ENCODE data around the gene CEACAM6.
"Not testable (repeated sequence)": the region's sequence is repeated elsewhere in the genome, so short reads cannot be mapped to it uniquely, and the experiment has no call there.

Gene CEACAM6

GRCh38 chr19:41755328-41755913, at the start of gene CEACAM6:
Gene CEACAM6, plus strand, starts transcription at chr19:41755530. Its CDS starts 109 bp downstream, at chr19:41755639.
- no peak for DNase-seq (ENCODE audit: low read depth)

DNA sequence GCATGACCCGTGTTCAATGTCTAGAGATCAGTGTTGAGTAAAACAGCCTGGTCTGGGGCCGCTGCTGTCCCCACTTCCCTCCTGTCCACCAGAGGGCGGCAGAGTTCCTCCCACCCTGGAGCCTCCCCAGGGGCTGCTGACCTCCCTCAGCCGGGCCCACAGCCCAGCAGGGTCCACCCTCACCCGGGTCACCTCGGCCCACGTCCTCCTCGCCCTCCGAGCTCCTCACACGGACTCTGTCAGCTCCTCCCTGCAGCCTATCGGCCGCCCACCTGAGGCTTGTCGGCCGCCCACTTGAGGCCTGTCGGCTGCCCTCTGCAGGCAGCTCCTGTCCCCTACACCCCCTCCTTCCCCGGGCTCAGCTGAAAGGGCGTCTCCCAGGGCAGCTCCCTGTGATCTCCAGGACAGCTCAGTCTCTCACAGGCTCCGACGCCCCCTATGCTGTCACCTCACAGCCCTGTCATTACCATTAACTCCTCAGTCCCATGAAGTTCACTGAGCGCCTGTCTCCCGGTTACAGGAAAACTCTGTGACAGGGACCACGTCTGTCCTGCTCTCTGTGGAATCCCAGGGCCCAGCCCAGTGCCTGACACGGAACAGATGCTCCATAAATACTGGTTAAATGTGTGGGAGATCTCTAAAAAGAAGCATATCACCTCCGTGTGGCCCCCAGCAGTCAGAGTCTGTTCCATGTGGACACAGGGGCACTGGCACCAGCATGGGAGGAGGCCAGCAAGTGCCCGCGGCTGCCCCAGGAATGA, 48.4 kb upstream of the CEACAM6 start:
- peak; percentile 46 for DNase-seq (ENCODE audit: low read depth)

- no peak for DNase-seq (ENCODE audit: low read depth)
Observed at GRCh38 chr19:41707502-41707812, 47.9 kb upstream of the CEACAM6 start.

DNA sequence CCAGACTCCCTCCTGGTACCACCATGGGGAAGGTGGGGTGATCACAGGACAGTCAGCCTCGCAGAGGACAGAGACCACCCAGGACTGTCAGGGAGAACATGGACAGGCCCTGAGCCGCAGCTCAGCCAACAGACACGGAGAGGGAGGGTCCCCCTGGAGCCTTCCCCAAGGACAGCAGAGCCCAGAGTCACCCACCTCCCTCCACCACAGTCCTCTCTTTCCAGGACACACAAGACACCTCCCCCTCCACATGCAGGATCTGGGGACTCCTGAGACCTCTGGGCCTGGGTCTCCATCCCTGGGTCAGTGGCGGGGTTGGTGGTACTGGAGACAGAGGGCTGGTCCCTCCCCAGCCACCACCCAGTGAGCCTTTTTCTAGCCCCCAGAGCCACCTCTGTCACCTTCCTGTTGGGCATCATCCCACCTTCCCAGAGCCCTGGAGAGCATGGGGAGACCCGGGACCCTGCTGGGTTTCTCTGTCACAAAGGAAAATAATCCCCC, 47.4 kb upstream of the CEACAM6 start:
- DNase-seq (ENCODE audit: low read depth): no peak

- no peak for DNase-seq (ENCODE audit: low read depth)
Observed at GRCh38 chr19:41708481-41708880, 46.8 kb upstream of the CEACAM6 start, which contains the start of gene CEACAM5. Gene CEACAM5, plus strand, starts transcription at chr19:41708626. Its CDS starts 106 bp downstream, at chr19:41708732.

DNA sequence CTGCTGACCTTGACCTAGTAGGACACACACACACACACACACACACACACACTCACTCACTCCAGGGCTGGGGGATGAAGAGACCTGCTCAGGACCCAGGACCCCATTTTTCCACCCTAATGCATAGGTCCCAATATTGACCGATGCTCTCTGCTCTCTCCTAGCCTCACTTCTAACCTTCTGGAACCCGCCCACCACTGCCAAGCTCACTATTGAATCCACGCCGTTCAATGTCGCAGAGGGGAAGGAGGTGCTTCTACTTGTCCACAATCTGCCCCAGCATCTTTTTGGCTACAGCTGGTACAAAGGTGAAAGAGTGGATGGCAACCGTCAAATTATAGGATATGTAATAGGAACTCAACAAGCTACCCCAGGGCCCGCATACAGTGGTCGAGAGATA, 45.8 kb upstream of the CEACAM6 start:
- not testable (repeated sequence) for DNase-seq (ENCODE audit: low read depth)

- no peak for DNase-seq (ENCODE audit: low read depth)
Observed at GRCh38 chr19:41709951-41710645, 45.2 kb upstream of the CEACAM6 start.

DNA sequence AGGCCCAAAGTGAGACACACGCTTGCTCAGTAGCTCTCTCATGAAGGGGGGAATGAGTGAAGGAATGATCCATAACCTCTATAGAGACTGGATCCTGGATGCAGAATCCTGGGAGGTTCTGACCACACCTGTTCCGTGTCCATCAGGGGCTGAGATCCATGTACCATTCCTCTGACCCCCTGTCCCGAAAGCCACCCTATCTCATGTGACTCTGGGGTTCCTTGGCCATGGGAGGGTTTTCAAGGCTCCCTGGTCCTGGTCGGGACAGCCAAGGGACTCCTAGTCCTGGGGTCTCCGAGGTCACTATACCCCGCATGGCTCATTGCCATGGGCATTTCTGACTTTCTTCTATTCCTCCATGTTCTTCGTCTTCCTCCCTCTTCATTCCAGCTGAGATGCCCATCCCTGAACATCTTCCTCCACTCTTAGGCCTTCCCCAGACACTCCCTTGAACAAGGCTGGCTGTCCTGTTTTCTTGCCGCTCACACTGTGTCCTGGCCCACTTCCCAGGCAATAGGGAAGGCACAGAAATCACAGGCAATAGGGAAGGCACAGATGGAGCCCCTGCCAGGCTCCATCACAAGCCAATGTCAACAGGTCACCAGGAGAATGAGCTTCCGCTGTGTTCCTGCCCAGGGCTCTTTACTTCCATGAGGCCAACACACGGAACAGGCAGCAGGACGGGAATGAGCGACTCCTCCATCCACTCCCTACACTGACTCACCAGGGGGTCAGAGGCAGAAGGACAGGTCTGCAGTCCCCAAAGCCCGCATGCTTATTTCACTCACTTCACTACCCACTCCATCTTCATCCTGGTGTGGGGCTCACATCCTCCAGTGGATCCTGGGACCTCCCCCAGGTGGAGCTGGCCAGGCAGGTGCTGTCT, 43.7 kb upstream of the CEACAM6 start:
- no peak for DNase-seq (ENCODE audit: low read depth)

- no peak for DNase-seq (ENCODE audit: low read depth)
Observed at GRCh38 chr19:41714598-41714997, 40.7 kb upstream of the CEACAM6 start.

- no peak for DNase-seq (ENCODE audit: low read depth)
Observed at GRCh38 chr19:41718761-41719160, 36.6 kb upstream of the CEACAM6 start.

DNA sequence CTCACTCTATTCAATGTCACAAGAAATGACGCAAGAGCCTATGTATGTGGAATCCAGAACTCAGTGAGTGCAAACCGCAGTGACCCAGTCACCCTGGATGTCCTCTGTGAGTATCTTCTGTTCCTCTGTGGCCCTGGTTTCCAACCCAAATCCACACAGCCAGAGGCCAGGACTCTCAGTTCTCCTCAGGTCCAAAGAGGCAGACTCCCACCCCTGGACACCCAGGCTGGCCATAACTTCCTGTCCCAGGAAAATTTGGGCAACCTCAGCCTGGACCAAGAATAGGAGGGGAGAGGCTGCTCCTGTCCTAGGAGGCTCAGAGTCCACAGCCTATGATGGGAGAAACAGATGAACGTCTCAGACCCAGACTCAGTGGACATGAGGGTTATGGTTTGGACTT, 35.2 kb upstream of the CEACAM6 start:
- DNase-seq (ENCODE audit: low read depth): no peak

- DNase-seq (ENCODE audit: low read depth): no peak
Observed at GRCh38 chr19:41726493-41726892, 28.8 kb upstream of the CEACAM6 start.

GRCh38 chr19:41734156-41734555, 21.2 kb upstream of the CEACAM6 start:
- no peak for DNase-seq (ENCODE audit: low read depth)

- DNase-seq (ENCODE audit: low read depth): no peak
Observed at GRCh38 chr19:41734585-41734984, 20.7 kb upstream of the CEACAM6 start.

GRCh38 chr19:41735071-41735600, 20.2 kb upstream of the CEACAM6 start:
- DNase-seq (ENCODE audit: low read depth): no peak

DNA sequence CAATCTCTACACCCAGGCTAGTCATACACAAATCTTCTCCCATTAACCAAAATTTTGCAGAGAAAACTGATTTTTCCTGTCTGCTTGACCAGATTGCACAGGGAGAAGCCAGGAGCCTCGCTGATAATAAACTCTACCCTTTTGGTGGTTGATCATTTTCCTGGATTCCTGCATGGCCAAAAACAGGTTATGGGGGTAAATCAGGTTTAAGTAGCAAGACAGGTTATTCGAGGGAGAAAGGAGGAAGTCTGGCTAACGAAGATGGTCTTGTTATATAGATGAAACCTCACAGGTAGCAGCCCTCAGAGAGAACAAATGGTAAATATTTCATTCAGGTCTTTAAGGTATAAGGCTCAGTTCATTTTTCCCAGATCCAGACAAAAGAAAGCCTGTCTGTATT, 16.0 kb upstream of the CEACAM6 start:
- DNase-seq (ENCODE audit: low read depth): no peak

DNA sequence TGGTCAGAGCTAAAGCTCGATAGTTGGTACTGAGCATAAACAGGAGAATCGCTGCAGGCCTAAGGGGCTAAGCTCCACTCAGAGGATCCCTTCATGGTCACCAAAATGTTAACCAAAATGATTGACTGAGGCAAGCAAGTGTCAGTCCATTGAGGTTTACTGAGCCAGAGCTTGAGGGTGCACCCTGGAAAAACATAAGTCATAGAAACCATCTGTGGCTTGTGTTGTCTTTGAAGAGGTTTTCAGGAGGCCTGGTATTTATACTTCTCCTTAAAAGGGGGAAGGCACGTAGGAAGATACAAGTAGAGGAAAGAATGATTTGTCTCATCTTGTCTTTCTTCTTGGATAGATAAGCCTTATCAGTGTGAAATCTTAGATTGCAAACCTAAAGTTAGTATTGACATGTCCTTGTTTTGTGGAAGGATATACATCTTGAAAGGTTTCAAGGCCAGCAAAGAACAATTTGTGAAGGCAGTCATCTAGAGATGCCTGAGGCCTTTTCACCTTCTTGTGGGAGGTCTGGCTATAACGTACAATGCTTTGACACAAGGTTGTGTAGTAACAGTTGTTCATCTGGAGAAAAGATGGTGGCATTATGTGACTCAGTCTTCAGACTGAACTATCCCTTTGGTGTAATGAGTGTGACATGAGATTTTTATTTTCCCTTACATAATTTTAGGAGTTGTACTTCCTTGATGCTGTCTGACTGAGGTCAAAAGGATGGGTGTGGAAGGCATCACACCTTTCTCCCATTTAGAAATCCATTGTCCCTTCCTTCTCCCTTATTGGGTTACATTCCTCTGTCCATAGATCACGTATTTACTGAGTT, 14.7 kb upstream of the CEACAM6 start:
- DNase-seq (ENCODE audit: low read depth): no peak

DNA sequence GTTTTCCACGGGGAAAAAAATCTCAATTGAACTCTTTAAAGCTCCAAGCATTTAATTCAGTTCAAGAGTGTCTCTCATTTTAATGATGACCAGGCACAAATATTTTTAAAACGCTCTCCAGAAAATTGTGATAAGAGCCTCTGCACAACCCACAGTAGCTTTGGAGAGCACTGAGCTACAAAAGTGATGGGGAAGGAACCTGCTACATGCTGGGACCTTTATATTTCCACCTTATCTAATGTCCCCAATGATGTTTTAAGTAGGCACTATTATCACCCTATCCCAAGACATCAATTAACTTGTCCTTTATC, 14.1 kb upstream of the CEACAM6 start:
- no peak for DNase-seq (ENCODE audit: low read depth)

DNA sequence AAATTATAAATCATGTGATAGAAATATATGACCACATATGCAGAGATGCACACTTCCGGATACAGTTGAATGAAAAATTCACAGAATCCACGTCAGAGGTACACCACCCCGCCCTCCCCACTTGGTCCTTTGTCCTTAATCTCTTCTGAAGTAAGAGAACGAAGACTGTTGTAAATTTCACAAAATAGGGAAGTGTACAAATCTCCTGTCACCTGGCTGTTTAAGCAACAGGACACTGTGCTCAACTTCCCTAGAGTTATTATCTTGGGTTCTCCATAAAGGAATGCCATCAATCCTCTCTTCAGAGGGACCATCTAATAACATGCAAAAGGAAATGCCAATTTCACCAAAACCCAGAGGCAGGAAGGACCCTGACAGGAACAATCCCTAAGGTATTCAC, 10.5 kb upstream of the CEACAM6 start:
- DNase-seq (ENCODE audit: low read depth): no peak

- no peak for DNase-seq (ENCODE audit: low read depth)
Observed at GRCh38 chr19:41745756-41746155, 9.6 kb upstream of the CEACAM6 start.

DNA sequence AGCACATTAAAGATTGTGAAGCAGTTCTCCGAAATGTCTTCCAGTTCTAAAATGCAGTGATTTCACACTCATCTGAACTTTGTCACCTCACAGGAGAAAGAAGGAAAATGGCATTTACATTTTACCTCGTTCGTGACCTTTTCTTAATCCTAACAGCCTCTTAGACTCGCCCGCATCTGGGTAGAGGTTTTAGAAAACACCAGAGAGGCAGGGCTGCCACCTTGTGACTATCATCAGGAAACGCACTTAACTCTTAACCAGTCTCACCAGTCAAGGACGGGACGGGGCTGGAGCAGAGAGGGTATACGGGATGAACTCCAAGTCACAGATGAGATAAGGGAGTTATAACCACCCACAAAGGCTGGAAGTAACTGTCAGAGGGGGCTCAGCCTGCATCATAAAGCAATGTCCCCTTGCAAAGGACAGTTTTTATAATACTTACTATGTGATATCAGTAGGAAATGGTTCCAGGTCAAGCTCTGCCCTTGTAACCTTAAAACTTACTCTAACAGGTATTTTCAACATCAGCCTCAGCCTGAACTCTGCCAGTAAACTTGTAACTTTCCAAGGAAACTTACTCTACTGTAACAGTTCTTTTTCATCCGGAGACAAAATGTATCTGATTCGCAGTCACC, 8.6 kb upstream of the CEACAM6 start:
- peak; percentile 27 for DNase-seq (ENCODE audit: low read depth)
